ENCODE results near the gene CLSTN2.

Gene CLSTN2

GRCh38 chr3:140448001-140448400, 513.0 kb downstream of the CLSTN2 start:
- H3K27ac ChIP-seq: no peak overlapping the region
- H3K4me3 ChIP-seq: no peak overlapping the region

- Histone ChIP-seq H3K4me3 (no peak overlapping the region), H3K27ac (no peak overlapping the region)
Observed at GRCh38 chr3:140449413-140450256, 514.6 kb downstream of the CLSTN2 start.

- Histone ChIP-seq H3K4me3 (no peak overlapping the region), H3K27ac (no peak overlapping the region)
Observed at GRCh38 chr3:140453750-140454149, 518.8 kb downstream of the CLSTN2 start.

- H3K4me3 ChIP-seq: no peak overlapping the region
- H3K27ac ChIP-seq: no peak overlapping the region
Observed at GRCh38 chr3:140455521-140456214, 520.7 kb downstream of the CLSTN2 start.

- no peak overlapping the region for H3K27ac ChIP-seq
Observed at GRCh38 chr3:140456974-140457373, 522.0 kb downstream of the CLSTN2 start.

GRCh38 chr3:140459462-140459861, 524.5 kb downstream of the CLSTN2 start:
- no peak overlapping the region for H3K27ac ChIP-seq

More at GRCh38 chr3:140456974-140457373, 522.0 kb downstream of the CLSTN2 start:
- H3K4me3 ChIP-seq: no peak overlapping the region

GRCh38 chr3:140461250-140461649, 526.3 kb downstream of the CLSTN2 start:
- no peak overlapping the region for H3K4me3 ChIP-seq
- no peak overlapping the region for H3K27ac ChIP-seq

More at GRCh38 chr3:140459462-140459861, 524.5 kb downstream of the CLSTN2 start:
- no peak overlapping the region for H3K4me3 ChIP-seq

- H3K27ac ChIP-seq: no peak overlapping the region
- H3K4me3 ChIP-seq: no peak overlapping the region
Observed at GRCh38 chr3:140463355-140463754, 528.4 kb downstream of the CLSTN2 start.

GRCh38 chr3:140465988-140466387, 531.0 kb downstream of the CLSTN2 start:
- no peak overlapping the region for H3K27ac ChIP-seq
- no peak overlapping the region for H3K4me3 ChIP-seq

- no peak overlapping the region for H3K27ac ChIP-seq
- no peak overlapping the region for H3K4me3 ChIP-seq
Observed at GRCh38 chr3:140466535-140466934, 531.5 kb downstream of the CLSTN2 start.

GRCh38 chr3:140467104-140467577, 532.2 kb downstream of the CLSTN2 start:
- H3K27ac ChIP-seq: no peak overlapping the region

GRCh38 chr3:140467796-140468315, 532.9 kb downstream of the CLSTN2 start:
- H3K27ac ChIP-seq: no peak overlapping the region
- H3K4me3 ChIP-seq: no peak overlapping the region

More at GRCh38 chr3:140467104-140467577, 532.2 kb downstream of the CLSTN2 start:
- H3K4me3 ChIP-seq: no peak overlapping the region

GRCh38 chr3:140468407-140468806, 533.4 kb downstream of the CLSTN2 start:
- no peak overlapping the region for H3K4me3 ChIP-seq
- no peak overlapping the region for H3K27ac ChIP-seq

GRCh38 chr3:140469491-140469890, 534.5 kb downstream of the CLSTN2 start:
- no peak overlapping the region for H3K4me3 ChIP-seq

GRCh38 chr3:140470211-140470610, 535.2 kb downstream of the CLSTN2 start:
- no peak overlapping the region for H3K27ac ChIP-seq
- no peak overlapping the region for H3K4me3 ChIP-seq

More at GRCh38 chr3:140469491-140469890, 534.5 kb downstream of the CLSTN2 start:
- H3K27ac ChIP-seq: no peak overlapping the region

GRCh38 chr3:140470962-140471361, 536.0 kb downstream of the CLSTN2 start:
- no peak overlapping the region for H3K27ac ChIP-seq
- no peak overlapping the region for H3K4me3 ChIP-seq

GRCh38 chr3:140472306-140473020, 537.5 kb downstream of the CLSTN2 start:
- H3K4me3 ChIP-seq: no peak overlapping the region
- no peak overlapping the region for H3K27ac ChIP-seq

GRCh38 chr3:140487566-140487965, 552.6 kb downstream of the CLSTN2 start:
- Histone ChIP-seq H3K27ac (no peak overlapping the region), H3K4me3 (no peak overlapping the region)

- no peak overlapping the region for H3K27ac ChIP-seq
- no peak overlapping the region for H3K4me3 ChIP-seq
Observed at GRCh38 chr3:140493271-140493670, 558.3 kb downstream of the CLSTN2 start.

- no peak overlapping the region for H3K27ac ChIP-seq
- no peak overlapping the region for H3K4me3 ChIP-seq
Observed at GRCh38 chr3:140494970-140495369, 560.0 kb downstream of the CLSTN2 start.

Data from skin epidermis (tissue), 12 donors.